HepG2 (cell line): Measurements from ENCODE around the gene PHAX. TPM values are rescaled to one million over a fixed set of nuclear protein-coding genes. Genes with fewer than 3 reads are reported as not detected.

ENCODE experiments used
- ADNP ChIP-seq: sonication (generic); formaldehyde crosslinking; IDR thresholded peaks from 2 replicates; pipeline ENCODE4 v1.4.0; 2020; ENCODE audit warnings: missing genetic modification reagents
- AHR ChIP-seq: IDR thresholded peaks from 2 replicates; pipeline ENCODE4 v1.6.1; 2018; ENCODE audit warnings: missing genetic modification reagents, missing compliant biosample characterization
- DMAP1 ChIP-seq: IDR thresholded peaks from 2 replicates; pipeline ENCODE4 v1.6.1; 2016
- ETV5 ChIP-seq: IDR thresholded peaks from 2 replicates; pipeline ENCODE4 v1.6.1; 2018; ENCODE audit warnings: missing biosample characterization, missing genetic modification reagents, inconsistent platforms, borderline replicate concordance
- GATAD1 ChIP-seq: IDR thresholded peaks from 2 replicates; pipeline ENCODE4 v1.6.1; 2016; ENCODE audit warnings: missing genetic modification reagents, missing compliant biosample characterization
- MAFG ChIP-seq: sonication (generic); formaldehyde crosslinking; IDR thresholded peaks from 2 replicates; pipeline ENCODE4 v1.5.1; 2020; ENCODE audit warnings: mild to moderate bottlenecking, missing genetic modification reagents
- MXI1 ChIP-seq: IDR thresholded peaks from 3 replicates; pipeline ENCODE4 v1.6.1; 2012; ENCODE audit warnings: low read depth, low read length, inconsistent platforms, borderline replicate concordance
- NCOA5 ChIP-seq: sonication (generic); formaldehyde crosslinking; IDR thresholded peaks from 2 replicates; pipeline ENCODE4 v1.4.0; 2020; ENCODE audit warnings: missing genetic modification reagents
- PPARG ChIP-seq: conservative IDR thresholded peaks from 2 replicates; pipeline ENCODE4 v1.6.1; 2016; ENCODE audit warnings: missing biosample characterization, missing genetic modification reagents
- ZBTB4 ChIP-seq: sonication (generic); formaldehyde crosslinking; IDR thresholded peaks from 2 replicates; pipeline ENCODE4 v1.4.0; 2020; ENCODE audit warnings: missing genetic modification reagents, mild to moderate bottlenecking, borderline replicate concordance
- ZNF10 ChIP-seq: sonication (generic); formaldehyde crosslinking; IDR thresholded peaks from 2 replicates; pipeline ENCODE4 v1.4.0; 2020; ENCODE audit warnings: mild to moderate bottlenecking, low read depth, missing genetic modification reagents, borderline replicate concordance
- ZNF543 ChIP-seq: sonication (generic); formaldehyde crosslinking; IDR thresholded peaks from 2 replicates; pipeline ENCODE4 v1.4.0; 2020; ENCODE audit warnings: mild to moderate bottlenecking, missing genetic modification reagents
- ZNF546 ChIP-seq: sonication (generic); formaldehyde crosslinking; conservative IDR thresholded peaks from 2 replicates; pipeline ENCODE4 v1.8.1; 2023; ENCODE audit warnings: mild to moderate bottlenecking, missing genetic modification reagents
- ZNF746 ChIP-seq: sonication (generic); formaldehyde crosslinking; IDR thresholded peaks from 2 replicates; pipeline ENCODE4 v1.8.0; 2022; ENCODE audit warnings: mild to moderate bottlenecking, missing genetic modification reagents
- ZNF850 ChIP-seq: sonication (generic); formaldehyde crosslinking; conservative IDR thresholded peaks from 2 replicates; pipeline ENCODE4 v1.9.0; 2021; ENCODE audit warnings: mild to moderate bottlenecking, missing genetic modification reagents
- polyA plus RNA-seq, 8 experiments: library from polyadenylated mRNA; depleted of rRNA in 3 of 8; stranded (reverse) in 7 of 8; unstranded in 1 of 8; fragments of >200 nt; fragmentation: Illumina TruSeq in 4 of 8; extraction: Trizol in 4 of 8; gene quantifications; 2 replicates each; pipeline versions ENCODE4 v1.2.1 to v1.2.3, GENCODE V29; 2011 to 2016; ENCODE audit warnings: low read depth in 4 of 8, missing spikeins in 1 of 8, mixed read lengths in 1 of 8; ENCODE audit not compliant: insufficient read depth in 1 of 8
- total RNA-seq, 5 experiments: library from RNA; depleted of rRNA; stranded (reverse); fragments of >200 nt; fragmentation: Illumina TruSeq; extraction: Trizol; gene quantifications; 2 replicates each; pipeline ENCODE4 v1.2.3, GENCODE V29; 2016; ENCODE audit warnings: low read depth in 1 of 5
- TF ChIP-seq, protein P1 (sequence below): sonication (generic); formaldehyde crosslinking; IDR thresholded peaks from 2 replicates; pipeline ENCODE4 v1.4.0; 2020; ENCODE audit warnings: missing genetic modification reagents
- TF ChIP-seq, protein P2 (sequence below): sonication (generic); formaldehyde crosslinking; IDR thresholded peaks from 2 replicates; pipeline ENCODE4 v1.4.0; 2020; ENCODE audit warnings: missing genetic modification reagents, borderline replicate concordance

PHAX gene
- total and polyA plus RNA-seq, 2 of the 13 experiments (the other 11 are each of a cell fraction or from before 2014, with no cell fraction given), result 20.0 to 59.7 TPM

DNA sequence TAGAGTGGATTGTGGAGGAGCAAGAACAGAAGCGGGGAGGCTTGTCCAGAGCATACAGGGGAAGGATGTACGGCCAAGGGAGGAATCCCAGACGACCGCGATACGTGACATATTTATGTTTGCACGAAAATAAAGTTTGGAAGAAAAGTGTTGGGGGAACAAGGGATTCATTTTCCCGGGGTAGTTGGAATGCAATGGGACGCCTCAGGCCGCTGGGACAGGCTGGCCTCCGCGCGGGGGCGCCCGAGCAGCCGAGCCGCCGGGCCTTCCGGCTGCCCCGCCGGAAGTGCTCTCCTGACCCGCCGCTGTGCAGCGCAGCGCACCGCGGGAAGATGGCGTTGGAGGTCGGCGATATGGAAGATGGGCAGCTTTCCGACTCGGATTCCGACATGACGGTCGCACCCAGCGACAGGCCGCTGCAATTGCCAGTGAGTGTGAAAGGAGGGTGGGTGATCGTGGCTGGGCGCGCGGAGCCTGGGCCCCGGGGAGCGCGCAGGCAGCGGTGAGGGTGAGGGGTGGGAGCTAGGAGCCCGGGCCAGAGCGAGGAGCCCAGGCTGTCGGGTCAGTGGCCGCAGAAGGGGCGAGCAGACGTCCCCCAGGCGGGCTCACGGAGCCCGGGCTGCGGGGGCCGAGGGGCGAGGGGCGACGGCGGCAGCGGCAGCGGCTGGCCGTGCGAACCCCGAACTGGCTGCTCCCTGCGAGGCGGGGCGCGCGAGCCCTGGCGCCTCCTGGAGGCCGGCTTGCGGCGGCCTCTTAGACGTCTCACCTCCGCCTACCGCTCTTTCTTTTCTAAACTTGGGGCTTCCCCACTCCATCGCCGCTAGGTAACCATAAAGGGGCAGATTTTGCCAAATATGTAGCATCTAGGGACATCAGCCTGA is at the start of gene PHAX (continued):
- TF ChIP-seq, protein P1, sequence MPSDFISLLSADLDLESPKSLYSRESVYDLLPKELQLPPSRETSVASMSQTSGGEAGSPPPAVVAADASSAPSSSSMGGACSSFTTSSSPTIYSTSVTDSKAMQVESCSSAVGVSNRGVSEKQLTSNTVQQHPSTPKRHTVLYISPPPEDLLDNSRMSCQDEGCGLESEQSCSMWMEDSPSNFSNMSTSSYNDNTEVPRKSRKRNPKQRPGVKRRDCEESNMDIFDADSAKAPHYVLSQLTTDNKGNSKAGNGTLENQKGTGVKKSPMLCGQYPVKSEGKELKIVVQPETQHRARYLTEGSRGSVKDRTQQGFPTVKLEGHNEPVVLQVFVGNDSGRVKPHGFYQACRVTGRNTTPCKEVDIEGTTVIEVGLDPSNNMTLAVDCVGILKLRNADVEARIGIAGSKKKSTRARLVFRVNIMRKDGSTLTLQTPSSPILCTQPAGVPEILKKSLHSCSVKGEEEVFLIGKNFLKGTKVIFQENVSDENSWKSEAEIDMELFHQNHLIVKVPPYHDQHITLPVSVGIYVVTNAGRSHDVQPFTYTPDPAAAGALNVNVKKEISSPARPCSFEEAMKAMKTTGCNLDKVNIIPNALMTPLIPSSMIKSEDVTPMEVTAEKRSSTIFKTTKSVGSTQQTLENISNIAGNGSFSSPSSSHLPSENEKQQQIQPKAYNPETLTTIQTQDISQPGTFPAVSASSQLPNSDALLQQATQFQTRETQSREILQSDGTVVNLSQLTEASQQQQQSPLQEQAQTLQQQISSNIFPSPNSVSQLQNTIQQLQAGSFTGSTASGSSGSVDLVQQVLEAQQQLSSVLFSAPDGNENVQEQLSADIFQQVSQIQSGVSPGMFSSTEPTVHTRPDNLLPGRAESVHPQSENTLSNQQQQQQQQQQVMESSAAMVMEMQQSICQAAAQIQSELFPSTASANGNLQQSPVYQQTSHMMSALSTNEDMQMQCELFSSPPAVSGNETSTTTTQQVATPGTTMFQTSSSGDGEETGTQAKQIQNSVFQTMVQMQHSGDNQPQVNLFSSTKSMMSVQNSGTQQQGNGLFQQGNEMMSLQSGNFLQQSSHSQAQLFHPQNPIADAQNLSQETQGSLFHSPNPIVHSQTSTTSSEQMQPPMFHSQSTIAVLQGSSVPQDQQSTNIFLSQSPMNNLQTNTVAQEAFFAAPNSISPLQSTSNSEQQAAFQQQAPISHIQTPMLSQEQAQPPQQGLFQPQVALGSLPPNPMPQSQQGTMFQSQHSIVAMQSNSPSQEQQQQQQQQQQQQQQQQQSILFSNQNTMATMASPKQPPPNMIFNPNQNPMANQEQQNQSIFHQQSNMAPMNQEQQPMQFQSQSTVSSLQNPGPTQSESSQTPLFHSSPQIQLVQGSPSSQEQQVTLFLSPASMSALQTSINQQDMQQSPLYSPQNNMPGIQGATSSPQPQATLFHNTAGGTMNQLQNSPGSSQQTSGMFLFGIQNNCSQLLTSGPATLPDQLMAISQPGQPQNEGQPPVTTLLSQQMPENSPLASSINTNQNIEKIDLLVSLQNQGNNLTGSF (CRISPR knock-in tag), result no peak
- TF ChIP-seq MAFG (no peak), PPARG (peak; percentile 58), MXI1 (peak; percentile 13; the same call in 1 of the 3 replicates), ADNP (CRISPR knock-in tag) (no peak), ZBTB4 (peak; percentile 79), ZNF546 (CRISPR knock-in tag) (no peak), NCOA5 (no peak), ZNF850 (no peak), ETV5 (peak; percentile 88), DMAP1 (CRISPR knock-in tag) (peak; percentile 70; the same call in 1 of the 2 replicates), ZNF746 (CRISPR knock-in tag) (no peak), ZNF543 (CRISPR knock-in tag) (no peak), GATAD1 (CRISPR knock-in tag) (peak; percentile 99), AHR (0 out of 2 replicates have a peak, but pooled peaks have one; percentile 48), ZNF10 (CRISPR knock-in tag) (no peak)
- TF ChIP-seq, protein P2, sequence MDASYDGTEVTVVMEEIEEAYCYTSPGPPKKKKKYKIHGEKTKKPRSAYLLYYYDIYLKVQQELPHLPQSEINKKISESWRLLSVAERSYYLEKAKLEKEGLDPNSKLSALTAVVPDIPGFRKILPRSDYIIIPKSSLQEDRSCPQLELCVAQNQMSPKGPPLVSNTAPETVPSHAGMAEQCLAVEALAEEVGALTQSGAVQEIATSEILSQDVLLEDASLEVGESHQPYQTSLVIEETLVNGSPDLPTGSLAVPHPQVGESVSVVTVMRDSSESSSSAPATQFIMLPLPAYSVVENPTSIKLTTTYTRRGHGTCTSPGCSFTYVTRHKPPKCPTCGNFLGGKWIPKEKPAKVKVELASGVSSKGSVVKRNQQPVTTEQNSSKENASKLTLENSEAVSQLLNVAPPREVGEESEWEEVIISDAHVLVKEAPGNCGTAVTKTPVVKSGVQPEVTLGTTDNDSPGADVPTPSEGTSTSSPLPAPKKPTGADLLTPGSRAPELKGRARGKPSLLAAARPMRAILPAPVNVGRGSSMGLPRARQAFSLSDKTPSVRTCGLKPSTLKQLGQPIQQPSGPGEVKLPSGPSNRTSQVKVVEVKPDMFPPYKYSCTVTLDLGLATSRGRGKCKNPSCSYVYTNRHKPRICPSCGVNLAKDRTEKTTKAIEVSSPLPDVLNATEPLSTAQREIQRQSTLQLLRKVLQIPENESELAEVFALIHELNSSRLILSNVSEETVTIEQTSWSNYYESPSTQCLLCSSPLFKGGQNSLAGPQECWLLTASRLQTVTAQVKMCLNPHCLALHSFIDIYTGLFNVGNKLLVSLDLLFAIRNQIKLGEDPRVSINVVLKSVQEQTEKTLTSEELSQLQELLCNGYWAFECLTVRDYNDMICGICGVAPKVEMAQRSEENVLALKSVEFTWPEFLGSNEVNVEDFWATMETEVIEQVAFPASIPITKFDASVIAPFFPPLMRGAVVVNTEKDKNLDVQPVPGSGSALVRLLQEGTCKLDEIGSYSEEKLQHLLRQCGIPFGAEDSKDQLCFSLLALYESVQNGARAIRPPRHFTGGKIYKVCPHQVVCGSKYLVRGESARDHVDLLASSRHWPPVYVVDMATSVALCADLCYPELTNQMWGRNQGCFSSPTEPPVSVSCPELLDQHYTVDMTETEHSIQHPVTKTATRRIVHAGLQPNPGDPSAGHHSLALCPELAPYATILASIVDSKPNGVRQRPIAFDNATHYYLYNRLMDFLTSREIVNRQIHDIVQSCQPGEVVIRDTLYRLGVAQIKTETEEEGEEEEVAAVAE (CRISPR knock-in tag), result peak; percentile 66; the same call in 1 of the 2 replicates
